NCI-H526 treated with DMSO at 0.1 percent for 48 hours (cell line): Measurements from ENCODE around the gene KIFAP3.
"Not testable (repeated sequence)": the region's sequence is repeated elsewhere in the genome, so short reads cannot be mapped to it uniquely, and the experiment has no call there.

Experiments used
- DNase-seq: peaks from one replicate; lab custom pipeline; 2025; lab: John Stamatoyannopoulos, UW

The KIFAP3 gene

GRCh38 chr1:170063109-170063826 lies 11.2 kb downstream of the KIFAP3 start:
- no peak for DNase-seq

- not testable (repeated sequence) for DNase-seq
Measured at GRCh38 chr1:170061676-170062075, 12.8 kb downstream of the KIFAP3 start.

- DNase-seq = not testable (repeated sequence)
Measured at GRCh38 chr1:170060015-170060520, 14.4 kb downstream of the KIFAP3 start.

GRCh38 chr1:170049176-170049800 lies 25.2 kb downstream of the KIFAP3 start:
- no peak for DNase-seq

GRCh38 chr1:170048515-170048914 lies 26.0 kb downstream of the KIFAP3 start:
- no peak for DNase-seq

GRCh38 chr1:170044187-170044586 lies 30.3 kb downstream of the KIFAP3 start:
- no peak for DNase-seq

GRCh38 chr1:170041423-170042192 lies 32.9 kb downstream of the KIFAP3 start:
- DNase-seq = no peak

GRCh38 chr1:170032531-170033280 lies 41.8 kb downstream of the KIFAP3 start:
- no peak for DNase-seq

GRCh38 chr1:170030212-170030611 lies 44.3 kb downstream of the KIFAP3 start:
- DNase-seq = no peak

- no peak for DNase-seq
Measured at GRCh38 chr1:170027760-170028159, 46.7 kb downstream of the KIFAP3 start.

GRCh38 chr1:170020859-170021258 lies 53.6 kb downstream of the KIFAP3 start:
- DNase-seq = no peak

- DNase-seq = no peak
Measured at GRCh38 chr1:170017478-170017877, 57.0 kb downstream of the KIFAP3 start.

GRCh38 chr1:170012920-170013319 lies 61.6 kb downstream of the KIFAP3 start:
- no peak for DNase-seq

GRCh38 chr1:170010443-170010842 lies 64.1 kb downstream of the KIFAP3 start:
- peak; percentile 81 for DNase-seq

GRCh38 chr1:170009551-170009950 lies 64.9 kb downstream of the KIFAP3 start:
- DNase-seq = no peak

GRCh38 chr1:170008745-170009144 lies 65.8 kb downstream of the KIFAP3 start:
- DNase-seq = not testable (repeated sequence)

- not testable (repeated sequence) for DNase-seq
Measured at GRCh38 chr1:170003270-170003835, 71.1 kb downstream of the KIFAP3 start.

- DNase-seq = no peak
Measured at GRCh38 chr1:170001266-170001665, 73.2 kb downstream of the KIFAP3 start.

- no peak for DNase-seq
Measured at GRCh38 chr1:169999761-170000160, 74.7 kb downstream of the KIFAP3 start.

GRCh38 chr1:169999331-169999741 lies 75.2 kb downstream of the KIFAP3 start:
- no peak for DNase-seq

- no peak for DNase-seq
Measured at GRCh38 chr1:169995993-169996392, 78.5 kb downstream of the KIFAP3 start.

GRCh38 chr1:169989246-169989645 lies 85.2 kb downstream of the KIFAP3 start:
- no peak for DNase-seq
